Epithelial cell of proximal tubule (primary cell): ENCODE data around the gene MMAB. TPM values are rescaled to one million over a fixed set of nuclear protein-coding genes. Genes with fewer than 3 reads are reported as not detected.

Source experiments
- DNase-seq: peaks from one replicate; pipeline ENCODE4 v3.0.0-alpha.2; 2011; ENCODE audit warnings: low read depth
- H3K4me3 ChIP-seq: 2 replicates; pipeline ENCODE4 v1.5.1; 2011; ENCODE audit warnings: low read depth, mild to moderate bottlenecking, low read length
- total RNA-seq: library from RNA; depleted of rRNA; stranded (reverse); fragments of >200 nt; gene quantifications from 2 replicates; pipeline ENCODE4 v1.2.3, GENCODE V29; 2015
- TF ChIP-seq, protein P1 (sequence below): conservative IDR thresholded peaks from 2 replicates; pipeline ENCODE4 v1.5.1; 2012; ENCODE audit warnings: low read depth, mild to moderate bottlenecking, low read length

Gene MMAB
- total RNA-seq, 1 donor from 2014 or later = 33.3 TPM

DNA sequence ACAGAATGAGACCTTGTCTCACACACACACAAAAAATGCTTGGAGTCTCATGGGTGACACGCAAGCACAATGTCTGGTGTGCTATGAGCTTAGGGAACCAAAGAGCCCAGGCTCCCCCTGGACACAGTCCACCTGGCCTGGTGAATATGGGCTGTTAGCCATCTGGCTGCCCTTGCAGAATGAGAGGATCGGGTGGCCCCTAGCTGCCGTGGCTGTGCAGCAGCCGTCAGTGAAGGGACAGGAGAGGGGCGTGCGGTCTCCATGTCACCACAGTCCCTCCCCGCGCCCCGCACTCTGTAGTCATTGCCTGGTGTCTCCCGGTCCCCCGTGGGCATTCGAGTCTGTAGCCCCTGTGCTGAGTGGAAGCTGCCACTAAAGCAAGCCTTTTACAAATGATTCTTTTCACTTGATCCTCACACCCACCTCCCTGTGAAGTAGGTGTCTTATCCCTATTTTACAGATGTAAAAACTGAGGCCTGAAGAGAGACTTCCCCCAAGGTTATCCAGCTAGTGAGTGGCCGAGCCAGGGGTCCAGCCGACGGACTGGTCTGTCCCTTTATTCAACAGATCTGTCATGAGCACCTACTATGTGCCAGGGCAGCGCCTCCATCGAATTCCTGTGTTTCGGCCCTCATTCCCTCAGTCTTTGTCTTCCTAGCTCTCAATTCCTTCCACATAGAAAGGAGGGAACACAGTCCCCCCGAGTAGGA lies 19.0 kb upstream of the MMAB start:
- TF ChIP-seq, protein P1, sequence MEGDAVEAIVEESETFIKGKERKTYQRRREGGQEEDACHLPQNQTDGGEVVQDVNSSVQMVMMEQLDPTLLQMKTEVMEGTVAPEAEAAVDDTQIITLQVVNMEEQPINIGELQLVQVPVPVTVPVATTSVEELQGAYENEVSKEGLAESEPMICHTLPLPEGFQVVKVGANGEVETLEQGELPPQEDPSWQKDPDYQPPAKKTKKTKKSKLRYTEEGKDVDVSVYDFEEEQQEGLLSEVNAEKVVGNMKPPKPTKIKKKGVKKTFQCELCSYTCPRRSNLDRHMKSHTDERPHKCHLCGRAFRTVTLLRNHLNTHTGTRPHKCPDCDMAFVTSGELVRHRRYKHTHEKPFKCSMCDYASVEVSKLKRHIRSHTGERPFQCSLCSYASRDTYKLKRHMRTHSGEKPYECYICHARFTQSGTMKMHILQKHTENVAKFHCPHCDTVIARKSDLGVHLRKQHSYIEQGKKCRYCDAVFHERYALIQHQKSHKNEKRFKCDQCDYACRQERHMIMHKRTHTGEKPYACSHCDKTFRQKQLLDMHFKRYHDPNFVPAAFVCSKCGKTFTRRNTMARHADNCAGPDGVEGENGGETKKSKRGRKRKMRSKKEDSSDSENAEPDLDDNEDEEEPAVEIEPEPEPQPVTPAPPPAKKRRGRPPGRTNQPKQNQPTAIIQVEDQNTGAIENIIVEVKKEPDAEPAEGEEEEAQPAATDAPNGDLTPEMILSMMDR = no peak
- H3K4me3 ChIP-seq = no peak overlapping the region
- no peak for DNase-seq

DNA sequence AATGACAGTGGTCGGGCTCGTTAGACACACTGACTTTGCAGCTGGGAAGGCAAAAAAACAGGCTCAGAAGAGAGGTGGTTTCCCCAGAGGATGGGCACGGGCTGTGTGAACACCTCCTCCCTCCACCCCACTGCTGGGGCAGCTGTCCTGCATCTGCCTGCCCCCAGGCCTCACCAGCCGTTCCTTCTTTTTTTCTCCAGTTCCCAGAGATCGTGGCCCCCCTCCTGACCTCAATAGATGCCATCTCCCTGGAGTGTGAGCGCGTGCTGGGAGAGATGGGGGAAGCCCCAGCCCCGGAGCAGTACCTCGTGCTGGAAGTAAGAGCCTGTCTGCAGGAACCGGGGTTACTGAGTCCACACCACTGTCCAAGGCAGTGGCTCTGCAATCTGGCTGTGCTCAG lies 17.7 kb upstream of the MMAB start:
- DNase-seq = no peak
- TF ChIP-seq, protein P1 = no peak
- no peak overlapping the region for H3K4me3 ChIP-seq

DNA sequence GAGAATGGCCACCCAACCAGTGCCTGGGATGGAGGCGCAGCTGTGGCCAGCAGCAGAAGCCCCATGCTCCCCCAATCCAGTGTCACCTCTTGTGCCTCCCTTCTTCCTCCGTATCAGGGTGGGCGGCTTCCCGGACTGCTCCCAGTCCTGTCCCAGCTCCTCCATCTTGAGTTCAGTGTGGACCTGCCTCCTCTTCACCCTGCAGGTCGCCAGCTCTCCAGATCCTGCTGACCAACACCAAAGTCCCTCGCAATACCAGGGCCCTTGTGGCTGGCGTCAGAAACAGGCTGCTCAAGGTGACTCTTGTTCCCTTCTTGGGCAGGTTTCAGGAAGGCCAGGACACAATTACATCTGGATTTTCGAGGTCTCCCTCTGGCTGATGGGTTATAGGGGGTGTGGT lies 17.3 kb upstream of the MMAB start:
- H3K4me3 ChIP-seq = no peak overlapping the region
- TF ChIP-seq, protein P1 = no peak
- no peak for DNase-seq

DNA sequence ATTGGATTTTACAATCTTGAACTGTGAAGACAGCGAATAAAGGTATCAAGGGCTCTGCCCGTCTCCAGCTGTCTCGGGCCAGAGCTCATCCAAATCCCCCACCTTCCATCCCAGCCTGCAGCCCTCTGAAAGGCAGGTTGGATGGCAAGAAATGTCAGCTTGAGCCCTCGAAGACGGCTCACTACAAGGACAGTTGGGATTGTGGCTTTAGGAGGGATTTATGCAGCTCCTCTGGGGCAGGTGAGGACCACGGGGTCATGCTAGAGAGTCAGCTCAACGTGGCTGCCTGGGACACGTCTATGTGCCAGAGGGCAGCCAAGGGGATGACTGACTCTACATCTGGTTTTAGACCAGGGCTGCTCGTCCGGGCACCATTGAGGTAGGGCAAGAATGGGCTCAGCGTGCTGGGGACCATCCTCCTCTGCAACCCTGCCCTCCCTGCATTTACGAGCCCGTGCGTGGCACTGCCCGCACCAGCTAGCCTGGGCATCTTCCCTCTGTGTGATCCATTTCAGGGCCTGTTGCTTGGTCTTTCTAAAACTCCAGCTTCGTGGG lies 16.5 kb upstream of the MMAB start:
- TF ChIP-seq, protein P1 = no peak
- H3K4me3 ChIP-seq = no peak overlapping the region
- DNase-seq = no peak

DNA sequence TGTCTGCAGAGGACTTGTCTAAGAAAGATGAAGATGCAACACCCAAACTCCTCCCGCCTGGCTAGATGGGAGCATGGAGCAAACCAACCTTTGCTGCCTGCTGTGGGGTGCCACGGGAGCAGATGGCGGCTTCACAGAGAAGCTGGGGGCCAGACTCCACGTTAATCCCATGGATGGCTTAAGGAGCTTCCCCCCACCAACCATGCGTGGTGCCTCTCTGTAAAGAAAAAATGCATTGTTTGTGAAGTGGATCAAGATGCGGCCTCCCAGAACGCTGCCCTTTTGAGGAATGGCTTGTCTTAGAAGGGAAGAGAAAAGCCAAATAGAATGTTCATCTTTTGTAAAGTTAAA lies 15.9 kb upstream of the MMAB start:
- TF ChIP-seq, protein P1 = no peak
- no peak for DNase-seq
- H3K4me3 ChIP-seq = no peak overlapping the region

DNA sequence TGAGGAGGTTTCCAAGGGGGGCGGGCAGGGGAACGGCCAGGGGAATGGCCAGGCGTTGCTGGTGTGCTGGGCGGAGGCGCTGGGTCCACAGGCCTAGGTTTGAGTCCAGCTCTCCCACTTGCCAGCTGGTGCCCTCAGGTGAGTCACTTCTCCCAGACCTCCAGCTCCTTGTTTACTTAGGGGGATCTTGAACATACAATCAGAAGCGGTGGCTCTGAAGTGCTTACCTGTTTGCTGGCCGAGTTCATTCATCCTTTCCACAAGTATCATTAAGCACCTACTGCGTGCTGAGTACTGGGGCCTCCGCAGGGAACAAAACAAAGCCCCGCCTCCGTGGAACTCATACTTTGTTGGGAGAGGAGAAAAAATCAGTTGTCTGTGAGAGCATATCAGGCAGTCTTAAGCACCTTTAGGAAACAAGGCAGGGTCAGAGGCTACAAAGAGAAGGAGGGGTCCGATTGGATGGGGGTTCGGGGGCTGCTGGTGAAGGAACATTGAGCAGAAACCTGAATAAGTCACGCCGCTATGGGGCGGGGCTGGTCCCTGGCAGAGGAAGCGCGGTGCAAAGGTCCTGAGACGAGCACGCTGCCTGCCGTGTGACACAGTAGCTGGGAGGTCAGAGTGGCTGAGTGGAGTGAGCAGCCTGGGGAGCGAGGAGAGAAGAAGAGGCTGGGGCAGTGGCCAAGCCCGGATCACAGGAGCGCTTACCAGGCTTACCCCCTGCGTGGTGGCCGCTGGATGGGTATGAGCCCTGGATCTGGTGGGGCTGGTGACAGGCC lies 15.3 kb upstream of the MMAB start:
- no peak for DNase-seq
- H3K4me3 ChIP-seq = no peak overlapping the region
- TF ChIP-seq, protein P1 = no peak
